GM13977 (cell line): ENCODE data around the gene GIMAP8.

ENCODE experiments used
- DNase-seq: peaks from one replicate; pipeline ENCODE4 v3.0.0; 2012; ENCODE audit warnings: low spot score
- in situ Hi-C: fragments of 300-500 bp; cut with MboI; formaldehyde crosslinking; loops from one replicate; pipeline ENCODE4 v1.12.0; 2022; ENCODE audit warnings: low sequenced_read_pairs, low pct_unique_long_range_greater_than_20kb, mixed read lengths, inconsistent platforms; ENCODE audit not compliant: unreplicated experiment
- TF ChIP-seq, protein P1 (sequence below): IDR thresholded peaks from 2 replicates; pipeline ENCODE4 v1.5.1; 2012; ENCODE audit warnings: mild to moderate bottlenecking, control low read depth; ENCODE audit not compliant: insufficient read depth; ENCODE audit errors: extremely low read depth, missing control alignments

The GIMAP8 gene

GRCh38 chr7:150439967-150440366 is 10.5 kb upstream of the GIMAP8 start:
- in situ Hi-C loops, result loop anchor here (10.0 kb wide), 1 partner anchor 315 kb away; no protein-coding TSS in a partner anchor
- no peak for DNase-seq
- TF ChIP-seq, protein P1, sequence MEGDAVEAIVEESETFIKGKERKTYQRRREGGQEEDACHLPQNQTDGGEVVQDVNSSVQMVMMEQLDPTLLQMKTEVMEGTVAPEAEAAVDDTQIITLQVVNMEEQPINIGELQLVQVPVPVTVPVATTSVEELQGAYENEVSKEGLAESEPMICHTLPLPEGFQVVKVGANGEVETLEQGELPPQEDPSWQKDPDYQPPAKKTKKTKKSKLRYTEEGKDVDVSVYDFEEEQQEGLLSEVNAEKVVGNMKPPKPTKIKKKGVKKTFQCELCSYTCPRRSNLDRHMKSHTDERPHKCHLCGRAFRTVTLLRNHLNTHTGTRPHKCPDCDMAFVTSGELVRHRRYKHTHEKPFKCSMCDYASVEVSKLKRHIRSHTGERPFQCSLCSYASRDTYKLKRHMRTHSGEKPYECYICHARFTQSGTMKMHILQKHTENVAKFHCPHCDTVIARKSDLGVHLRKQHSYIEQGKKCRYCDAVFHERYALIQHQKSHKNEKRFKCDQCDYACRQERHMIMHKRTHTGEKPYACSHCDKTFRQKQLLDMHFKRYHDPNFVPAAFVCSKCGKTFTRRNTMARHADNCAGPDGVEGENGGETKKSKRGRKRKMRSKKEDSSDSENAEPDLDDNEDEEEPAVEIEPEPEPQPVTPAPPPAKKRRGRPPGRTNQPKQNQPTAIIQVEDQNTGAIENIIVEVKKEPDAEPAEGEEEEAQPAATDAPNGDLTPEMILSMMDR, result no peak

DNA sequence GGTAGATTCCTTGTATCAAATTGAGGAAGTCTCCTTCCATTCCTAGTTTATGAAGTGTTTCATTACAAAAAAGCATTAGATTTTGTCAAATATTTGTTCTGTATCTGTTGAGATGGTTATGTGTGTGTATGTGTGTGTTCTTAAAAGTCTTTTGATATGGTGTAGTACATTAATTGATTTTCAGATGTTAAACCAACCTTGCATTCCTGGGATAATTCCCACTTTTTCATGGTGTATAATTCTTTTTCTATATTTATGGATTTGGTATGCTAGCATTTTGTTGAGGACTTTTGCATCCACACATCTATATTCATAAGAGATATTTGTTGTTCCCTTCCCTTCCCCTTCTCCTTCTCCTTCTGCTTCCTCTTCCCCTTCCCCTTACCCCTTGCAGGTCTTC is 8.9 kb upstream of the GIMAP8 start:
- TF ChIP-seq, protein P1, result no peak
- in situ Hi-C loops, result loop anchor here (10.0 kb wide), 1 partner anchor 313 kb away; no protein-coding TSS in a partner anchor
- no peak for DNase-seq

- TF ChIP-seq, protein P1, result no peak
- no peak for DNase-seq
- in situ Hi-C loops, result loop anchor here (10.0 kb wide), 1 partner anchor 312 kb away; no protein-coding TSS in a partner anchor
Measured at GRCh38 chr7:150442811-150443210, 7.6 kb upstream of the GIMAP8 start.

GRCh38 chr7:150443793-150444540 is 6.5 kb upstream of the GIMAP8 start:
- in situ Hi-C loops, result loop anchor here (10.0 kb wide), 1 partner anchor 311 kb away; no protein-coding TSS in a partner anchor
- no peak for DNase-seq
- TF ChIP-seq, protein P1, result no peak

- TF ChIP-seq, protein P1, result no peak
- DNase-seq, result no peak
- in situ Hi-C loops, result loop anchor here (10.0 kb wide), 1 partner anchor 310 kb away; no protein-coding TSS in a partner anchor
Measured at GRCh38 chr7:150444674-150445365, 5.6 kb upstream of the GIMAP8 start.

GRCh38 chr7:150446288-150446938 is 4.0 kb upstream of the GIMAP8 start:
- no peak for DNase-seq
- TF ChIP-seq, protein P1, result no peak
- in situ Hi-C loops, result loop anchor here (10.0 kb wide), 1 partner anchor 308 kb away; no protein-coding TSS in a partner anchor
